SK-N-MC (cell line): ENCODE results near the gene BAD.

Experiments
- EZH2 ChIP-seq: fragments of 200-600 bp; sonication (generic); IDR thresholded peaks from one replicate; pipeline ENCODE4 v1.6.1; 2017; ENCODE audit warnings: antibody characterized with exemption
- POLR2AphosphoS5 ChIP-seq: IDR thresholded peaks from 2 replicates; pipeline ENCODE4 v1.6.1; 2012; ENCODE audit warnings: mild to moderate bottlenecking, low read depth, low read length, borderline replicate concordance

GRCh38 chr11:64241491-64242374, 42.7 kb downstream of the BAD start:
- TF ChIP-seq EZH2, result no peak
- peak; percentile 61; the same call in 1 of the 2 replicates for TF ChIP-seq POLR2AphosphoS5
